Subcutaneous adipose tissue (tissue), 4 donors: Measurements from ENCODE around the gene UBE4B. TPM values are rescaled to one million over a fixed set of nuclear protein-coding genes. Genes with fewer than 3 reads are reported as not detected.

Experiments
- CTCF ChIP-seq: fragments of 450-650 bp; IDR thresholded peaks from one replicate; pipeline ENCODE4 v1.5.1; 2016; ENCODE audit warnings: low read depth, mild to moderate bottlenecking, control low read depth, antibody characterized with exemption, moderate library complexity
- total RNA-seq, 4 donors: library from RNA; depleted of rRNA; stranded (reverse); fragments of >200 nt; gene quantifications; one replicate each; pipeline ENCODE4 v1.1.0, GENCODE V29; 2016

Gene UBE4B
- total RNA-seq, 4 donors from 2014 or later = 38.2 to 57.8 (median 50.0) TPM

GRCh38 chr1:10132316-10132715 lies 99.6 kb downstream of the UBE4B start:
- TF ChIP-seq CTCF = no peak

DNA sequence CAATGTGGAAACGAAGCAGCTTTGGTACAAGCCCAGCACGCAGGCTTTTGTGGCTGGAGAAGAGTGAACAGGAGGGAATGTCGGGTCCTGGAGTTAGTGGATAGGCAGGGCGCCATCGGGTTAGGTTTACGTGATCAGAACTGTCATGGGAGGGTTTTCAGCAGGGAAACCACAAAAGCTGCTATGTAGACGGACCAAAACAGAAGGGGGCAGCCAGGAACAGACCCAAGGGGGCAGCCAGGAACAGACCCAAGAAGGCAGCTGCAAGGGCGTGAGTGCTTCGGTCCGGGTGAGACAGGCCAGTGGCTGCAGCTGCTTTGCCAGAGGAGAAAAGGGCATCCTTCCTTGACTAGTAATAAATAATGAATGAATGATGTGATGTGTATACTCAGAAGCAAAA lies 100.1 kb downstream of the UBE4B start:
- no peak for TF ChIP-seq CTCF

DNA sequence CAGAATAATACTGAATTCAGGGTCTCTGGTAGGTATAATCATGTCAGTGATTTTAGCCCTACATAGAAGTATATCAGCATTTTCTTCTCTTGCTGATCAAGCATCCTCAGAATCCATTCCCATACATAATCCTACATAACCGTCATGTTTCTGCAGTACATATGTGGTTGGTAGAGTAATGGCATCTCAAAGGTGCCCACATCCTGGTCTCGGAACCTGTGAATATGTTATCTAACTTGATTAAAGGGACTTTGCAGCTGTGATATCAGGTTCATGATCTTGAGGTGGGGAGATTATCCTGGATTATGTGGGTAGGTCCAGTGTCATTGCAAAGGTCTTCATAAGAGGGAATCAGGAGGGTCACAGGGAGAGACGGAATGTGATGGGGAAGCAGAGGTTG lies 108.2 kb downstream of the UBE4B start:
- no peak for TF ChIP-seq CTCF

GRCh38 chr1:10143961-10144485 lies 111.3 kb downstream of the UBE4B start:
- no peak for TF ChIP-seq CTCF

DNA sequence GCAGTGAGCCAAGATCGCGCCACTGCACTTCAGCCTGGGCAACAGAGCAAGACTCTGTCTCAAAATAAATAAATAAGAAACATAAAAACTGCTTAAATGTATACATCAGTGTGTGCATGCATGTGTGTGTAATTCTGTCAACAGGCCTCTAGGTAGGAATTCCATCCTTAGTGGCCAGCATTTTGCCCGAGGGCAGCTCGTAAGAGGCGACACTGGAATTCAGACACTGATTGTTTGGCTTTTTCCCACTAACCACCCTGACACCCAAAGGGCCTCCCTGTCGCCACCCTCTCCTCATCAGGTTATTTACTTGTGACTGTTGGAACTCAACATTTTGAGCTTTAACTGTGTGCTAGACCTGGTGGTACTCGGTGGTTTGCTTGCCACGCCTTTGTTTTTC lies 113.6 kb downstream of the UBE4B start:
- TF ChIP-seq CTCF = no peak

GRCh38 chr1:10149231-10149630 lies 116.5 kb downstream of the UBE4B start:
- TF ChIP-seq CTCF = no peak

DNA sequence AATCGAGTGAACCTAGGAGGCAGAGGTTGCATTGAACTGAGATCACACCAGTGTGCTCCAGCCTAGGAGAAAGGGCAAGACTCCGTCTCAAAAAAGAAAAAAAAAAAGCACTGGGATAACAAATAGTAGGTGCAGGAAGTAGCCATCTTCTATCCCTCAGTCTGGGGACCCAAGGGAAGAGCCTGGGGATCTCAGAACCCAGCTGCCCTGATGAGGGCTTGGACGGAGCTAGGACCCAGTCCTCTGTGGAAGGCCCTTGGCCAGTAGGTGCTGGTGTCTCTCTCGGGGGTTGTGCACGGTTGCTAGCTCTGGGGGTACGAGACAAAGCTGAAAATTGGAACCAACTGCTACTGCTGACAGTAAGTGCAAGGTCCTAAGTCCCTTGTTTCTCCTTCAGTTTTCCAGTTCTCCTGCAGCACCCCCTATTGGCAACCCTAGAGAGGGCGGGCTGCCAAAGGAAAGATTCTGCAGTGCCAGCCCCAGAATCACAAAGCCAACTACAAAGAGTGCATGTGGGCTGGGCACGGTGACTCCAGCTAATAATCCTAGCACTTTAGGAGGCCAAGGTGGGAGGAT lies 120.0 kb downstream of the UBE4B start:
- TF ChIP-seq CTCF = no peak
